ACHN (cell line): ENCODE data around the gene FLNB.
"Not testable (repeated sequence)": the region's sequence is repeated elsewhere in the genome, so short reads cannot be mapped to it uniquely, and the experiment has no call there.

Source experiments
- DNase-seq: peaks from one replicate; pipeline ENCODE4 v3.0.0-alpha.2; 2015
- in situ Hi-C: cut with HindIII; loops from 2 replicates; pipeline ENCODE4 v1.10.0; 2017; ENCODE audit warnings: low sequenced_read_pairs, low pct_ligation_motif_present, low pct_unique_long_range_greater_than_20kb

FLNB gene

GRCh38 chr3:58192069-58192468 is 183.8 kb downstream of the FLNB start:
- in situ Hi-C loops: no loop called here
- no peak for DNase-seq

DNA sequence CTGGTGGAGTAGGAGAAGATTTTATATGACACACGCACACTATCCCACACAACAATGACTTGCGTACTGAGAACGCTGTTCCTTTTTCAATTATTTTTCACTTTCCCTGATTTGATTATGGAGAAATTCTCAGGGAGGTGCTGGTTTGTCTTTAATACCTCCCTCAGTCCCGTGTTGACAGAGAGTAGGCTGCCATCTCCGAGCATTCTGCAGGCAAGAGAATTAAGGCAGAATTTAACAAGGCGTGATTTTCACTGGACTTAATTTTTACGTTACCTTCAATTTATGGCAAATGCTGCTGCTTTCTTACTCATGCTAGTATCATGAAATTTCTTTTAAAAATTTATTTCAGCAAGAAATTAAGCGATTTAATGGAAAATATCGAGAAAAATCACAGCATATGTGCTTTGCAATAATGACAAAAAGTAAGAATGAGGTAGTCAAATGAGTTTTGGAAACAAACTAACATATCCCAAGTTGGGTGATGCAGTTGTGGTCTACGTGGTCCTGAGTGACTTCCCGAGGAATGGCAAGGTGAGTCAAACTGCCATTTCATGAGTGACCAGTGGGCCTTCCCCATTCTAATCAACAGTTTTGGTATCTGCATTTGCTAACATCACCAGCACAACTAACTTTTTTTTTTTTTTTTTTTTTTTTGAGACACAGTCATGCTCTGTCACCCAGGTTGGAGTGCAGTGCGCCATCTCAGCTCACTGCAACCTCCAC is 185.6 kb downstream of the FLNB start:
- DNase-seq: no peak
- in situ Hi-C loops: no loop called here

DNA sequence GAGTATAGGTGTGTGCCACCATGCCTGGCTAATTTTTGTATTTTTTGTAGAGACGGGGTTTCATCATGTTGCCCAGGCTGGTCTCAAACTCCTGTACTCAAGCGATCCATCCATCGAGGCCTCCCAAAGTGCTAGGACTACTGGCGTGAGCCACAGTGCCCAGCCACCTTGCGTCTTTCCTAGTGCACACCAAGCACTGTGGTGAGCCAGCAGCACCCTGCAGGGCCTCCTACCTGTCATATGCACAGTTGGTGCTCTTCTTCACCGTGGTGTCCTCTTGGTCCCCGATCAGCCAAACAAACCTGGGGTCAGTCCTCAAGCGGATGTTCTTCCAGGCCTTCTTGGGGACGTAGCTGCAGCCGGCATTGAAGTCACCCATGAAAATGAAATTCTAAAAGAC is 189.4 kb downstream of the FLNB start:
- in situ Hi-C loops: no loop called here
- no peak for DNase-seq

DNA sequence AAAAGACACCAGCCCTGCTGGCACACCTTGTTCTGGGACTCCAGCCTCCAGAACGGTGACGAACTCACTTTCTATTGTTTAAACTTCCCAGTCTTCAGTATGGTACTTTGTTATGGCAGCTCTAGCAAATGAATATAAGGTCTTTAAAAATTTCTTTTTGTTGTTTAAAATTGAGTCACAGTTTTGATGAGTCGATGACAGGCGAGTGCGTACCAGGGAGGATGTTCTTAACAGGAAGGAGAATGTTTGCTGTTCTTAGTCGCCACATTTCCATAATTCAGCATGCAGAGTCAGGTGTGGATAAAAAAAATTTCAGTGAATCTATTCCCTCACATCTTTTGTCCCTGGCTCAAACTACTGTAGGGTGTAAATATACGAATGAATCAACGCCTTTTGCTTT is 190.1 kb downstream of the FLNB start:
- DNase-seq: no peak
- in situ Hi-C loops: no loop called here

GRCh38 chr3:58198804-58199203 is 190.6 kb downstream of the FLNB start:
- DNase-seq: no peak
- in situ Hi-C loops: no loop called here

DNA sequence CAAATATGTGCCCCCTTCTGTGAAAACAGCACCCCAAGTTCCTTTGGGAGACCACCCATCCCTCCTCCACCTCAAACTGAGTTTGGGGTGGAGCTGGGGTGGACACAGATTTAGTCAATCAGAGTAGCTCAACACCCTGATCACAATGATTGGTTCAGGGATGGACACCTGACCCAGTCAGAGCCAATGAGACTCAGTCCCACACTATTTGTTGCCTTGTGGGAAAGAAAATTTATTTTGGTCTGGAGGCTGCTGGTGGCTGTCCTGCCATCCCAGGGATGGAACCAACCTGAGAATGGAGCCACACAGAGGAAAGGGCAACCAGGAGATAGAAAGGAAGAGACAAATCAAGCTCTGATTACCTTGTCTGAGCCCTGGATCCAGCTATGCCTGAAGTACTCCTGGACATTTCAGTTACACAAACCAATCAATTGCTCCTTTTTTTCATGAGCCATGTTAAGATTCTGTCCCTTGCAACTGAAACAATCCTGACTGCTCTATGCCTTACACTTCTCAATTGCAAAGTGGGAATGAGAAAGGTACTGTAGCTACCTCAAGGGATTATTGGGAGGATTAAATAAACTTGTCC is 192.0 kb downstream of the FLNB start:
- in situ Hi-C loops: no loop called here
- DNase-seq: no peak

DNA sequence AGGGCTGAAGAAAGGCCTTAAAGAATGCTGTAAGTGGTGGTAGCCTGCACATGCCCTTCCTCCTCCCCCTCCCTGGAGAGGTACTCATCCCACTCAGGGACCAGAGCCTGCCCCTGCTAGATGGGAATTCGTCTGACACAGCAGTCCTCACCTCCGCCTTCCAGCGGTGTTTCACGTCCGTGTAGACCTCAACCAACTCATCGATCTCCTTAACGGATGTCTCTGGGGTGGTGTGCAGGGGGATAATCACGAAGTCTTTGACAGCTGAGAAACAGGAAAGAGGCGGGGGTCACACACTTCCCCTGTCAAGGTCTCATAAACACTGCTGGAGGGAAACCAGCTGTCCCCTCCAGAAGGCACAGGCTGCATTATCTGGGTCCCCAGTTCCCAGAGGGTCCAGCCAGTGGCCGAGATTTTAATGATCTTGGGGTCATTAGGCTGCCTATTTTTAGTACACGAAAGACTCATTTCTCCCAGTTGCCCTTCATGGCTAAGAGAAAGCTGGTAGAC is 192.7 kb downstream of the FLNB start:
- DNase-seq: no peak
- in situ Hi-C loops: no loop called here

DNA sequence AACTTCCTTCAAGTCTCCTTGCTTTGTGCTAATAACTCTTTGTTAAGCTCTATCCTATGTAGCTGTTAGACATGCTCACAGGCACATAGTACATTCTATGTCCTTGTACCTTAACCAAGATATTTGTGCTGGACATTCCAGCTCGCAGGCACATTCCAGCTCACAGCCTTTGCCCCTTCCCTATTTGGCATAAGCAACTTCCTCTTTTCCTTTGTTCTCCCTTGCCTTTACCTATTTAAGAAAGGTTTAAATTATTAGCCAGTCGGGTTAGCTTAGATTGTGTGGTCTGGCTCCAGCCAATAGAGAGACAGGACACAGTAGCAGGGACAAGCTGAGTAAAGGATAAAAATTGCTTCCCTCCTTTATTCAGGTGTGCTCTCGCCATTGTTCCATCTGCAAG is 193.2 kb downstream of the FLNB start:
- DNase-seq, in situ Hi-C loops: not testable (repeated sequence)

GRCh38 chr3:58202917-58203360 is 194.7 kb downstream of the FLNB start:
- in situ Hi-C loops: no loop called here
- DNase-seq: no peak

GRCh38 chr3:58203541-58203940 is 195.3 kb downstream of the FLNB start:
- no peak for DNase-seq
- in situ Hi-C loops: no loop called here

- in situ Hi-C loops: no loop called here
- DNase-seq: no peak
These were observed 196.5 kb downstream of the FLNB start for GRCh38 chr3:58204720-58205119.

GRCh38 chr3:58205981-58206380 is 197.8 kb downstream of the FLNB start:
- DNase-seq: no peak
- in situ Hi-C loops: no loop called here

- no peak for DNase-seq
- in situ Hi-C loops: no loop called here
These were observed 198.3 kb downstream of the FLNB start for GRCh38 chr3:58206406-58207011.

GRCh38 chr3:58207954-58208353 is 199.7 kb downstream of the FLNB start:
- DNase-seq: no peak
- in situ Hi-C loops: no loop called here

GRCh38 chr3:58209933-58210332 is 201.7 kb downstream of the FLNB start:
- no peak for DNase-seq
- in situ Hi-C loops: no loop called here

- in situ Hi-C loops: no loop called here
- no peak for DNase-seq
These were observed 202.7 kb downstream of the FLNB start, which contains the start of gene DNASE1L3 for GRCh38 chr3:58210761-58211460. DNASE1L3 (minus strand) TSS chr3:58210972; CDS start chr3:58210906, 66 bp downstream.

- no peak for DNase-seq
- in situ Hi-C loops: no loop called here
These were observed 206.5 kb downstream of the FLNB start for GRCh38 chr3:58214484-58215316.

DNA sequence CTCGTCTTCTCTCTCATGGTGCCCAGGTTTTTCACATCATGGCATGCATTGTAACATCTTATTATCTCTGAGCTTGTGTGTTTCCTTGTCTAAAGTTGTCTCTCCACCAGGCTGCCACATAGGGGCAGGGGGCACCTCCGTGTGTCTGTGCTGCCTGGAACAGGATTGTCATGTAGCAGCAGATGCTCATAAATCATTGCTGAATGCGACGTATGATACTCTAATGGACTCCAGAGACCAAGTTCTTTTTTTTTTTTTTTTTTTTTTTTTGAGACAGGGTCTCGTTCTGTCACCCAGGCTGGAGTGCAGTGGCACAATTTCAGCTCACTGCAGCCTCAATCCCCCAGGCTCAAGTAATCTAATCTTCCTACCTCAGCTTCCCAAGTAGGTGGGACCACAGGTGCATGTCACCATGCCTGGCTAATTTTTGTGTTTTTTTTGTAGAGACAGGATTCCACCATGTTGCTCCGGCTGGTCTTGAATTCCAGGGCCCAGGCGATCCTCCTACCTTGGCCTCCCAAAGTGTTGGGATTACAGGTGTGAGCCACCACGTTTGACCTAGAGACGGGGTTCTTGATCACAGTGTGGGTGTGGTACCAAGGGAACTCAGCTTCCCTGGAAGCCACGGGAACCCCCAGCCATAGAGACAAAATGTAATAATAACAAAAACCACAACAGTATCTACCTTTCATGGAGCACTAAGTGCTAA is 207.2 kb downstream of the FLNB start:
- DNase-seq: no peak
- in situ Hi-C loops: no loop called here
